MM.1S (cell line): ENCODE results near the gene FOSB.

Experiments
- CTCF ChIP-seq: fragments of 300-600 bp; sonication (generic); IDR thresholded peaks from 2 replicates; pipeline ENCODE4 v1.5.1; 2016; ENCODE audit warnings: antibody characterized with exemption, low read length, mixed read lengths
- EZH2 ChIP-seq: fragments of 300-600 bp; sonication (generic); optimal IDR thresholded peaks from 2 replicates; pipeline ENCODE3; 2017; ENCODE audit warnings: low read depth, mild to moderate bottlenecking, antibody characterized with exemption, low read length, mixed read lengths
- EZH2phosphoT487 ChIP-seq: fragments of 300-600 bp; sonication (generic); IDR thresholded peaks from 2 replicates; pipeline ENCODE4 v1.6.1; 2018; ENCODE audit warnings: antibody characterized with exemption, low read length

GRCh38 chr19:45419396-45419795 is 48.4 kb upstream of the FOSB start:
- TF ChIP-seq CTCF (no peak), EZH2 (no peak), EZH2phosphoT487 (no peak)
